C4-2B (cell line): ENCODE measurements around the gene ETHE1.

Source experiments
- H3K27ac ChIP-seq: fragments of 450-650 bp; 2 replicates; pipeline ENCODE4 v1.5.1; 2017
- ZFX ChIP-seq: fragments of 450-650 bp; IDR thresholded peaks from 2 replicates; pipeline ENCODE4 v1.6.1; 2017
- TF ChIP-seq, protein P1 (sequence below): fragments of 450-650 bp; conservative IDR thresholded peaks from 2 replicates; pipeline ENCODE4 v1.5.1; 2017; ENCODE audit warnings: mild to moderate bottlenecking

Gene ETHE1

DNA sequence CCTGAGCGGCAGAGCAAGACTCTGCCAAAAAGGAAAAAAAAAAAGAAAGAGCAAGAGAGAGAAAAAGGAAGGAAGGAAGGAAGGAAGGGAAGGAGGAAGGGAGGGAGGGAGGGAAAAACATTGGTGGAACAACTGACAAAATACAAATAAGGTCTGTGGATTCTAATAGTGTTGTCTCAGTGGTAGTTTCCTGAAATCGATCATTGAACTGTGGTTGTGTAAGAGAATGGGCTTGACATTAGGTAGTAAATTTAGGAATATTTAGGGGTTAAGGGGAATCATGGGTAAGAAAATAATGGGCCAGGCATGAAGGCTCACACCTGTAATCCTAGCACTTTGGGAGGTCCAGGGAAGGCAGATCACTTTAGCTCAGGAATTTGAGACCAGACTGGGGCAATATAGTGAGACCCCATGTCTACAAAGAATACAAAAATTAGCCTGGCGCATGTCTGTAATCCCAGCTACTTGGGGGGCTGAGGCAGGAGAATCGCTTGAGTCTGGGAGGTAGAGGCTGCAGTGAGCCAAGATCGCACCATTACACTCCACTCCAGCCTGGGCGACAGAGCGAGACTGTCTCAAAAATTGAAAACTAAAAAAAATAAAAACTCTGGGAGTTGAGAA lies 36.9 kb downstream of the ETHE1 start:
- TF ChIP-seq, protein P1, sequence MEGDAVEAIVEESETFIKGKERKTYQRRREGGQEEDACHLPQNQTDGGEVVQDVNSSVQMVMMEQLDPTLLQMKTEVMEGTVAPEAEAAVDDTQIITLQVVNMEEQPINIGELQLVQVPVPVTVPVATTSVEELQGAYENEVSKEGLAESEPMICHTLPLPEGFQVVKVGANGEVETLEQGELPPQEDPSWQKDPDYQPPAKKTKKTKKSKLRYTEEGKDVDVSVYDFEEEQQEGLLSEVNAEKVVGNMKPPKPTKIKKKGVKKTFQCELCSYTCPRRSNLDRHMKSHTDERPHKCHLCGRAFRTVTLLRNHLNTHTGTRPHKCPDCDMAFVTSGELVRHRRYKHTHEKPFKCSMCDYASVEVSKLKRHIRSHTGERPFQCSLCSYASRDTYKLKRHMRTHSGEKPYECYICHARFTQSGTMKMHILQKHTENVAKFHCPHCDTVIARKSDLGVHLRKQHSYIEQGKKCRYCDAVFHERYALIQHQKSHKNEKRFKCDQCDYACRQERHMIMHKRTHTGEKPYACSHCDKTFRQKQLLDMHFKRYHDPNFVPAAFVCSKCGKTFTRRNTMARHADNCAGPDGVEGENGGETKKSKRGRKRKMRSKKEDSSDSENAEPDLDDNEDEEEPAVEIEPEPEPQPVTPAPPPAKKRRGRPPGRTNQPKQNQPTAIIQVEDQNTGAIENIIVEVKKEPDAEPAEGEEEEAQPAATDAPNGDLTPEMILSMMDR: no peak
- TF ChIP-seq ZFX: no peak
- no peak overlapping the region for H3K27ac ChIP-seq

DNA sequence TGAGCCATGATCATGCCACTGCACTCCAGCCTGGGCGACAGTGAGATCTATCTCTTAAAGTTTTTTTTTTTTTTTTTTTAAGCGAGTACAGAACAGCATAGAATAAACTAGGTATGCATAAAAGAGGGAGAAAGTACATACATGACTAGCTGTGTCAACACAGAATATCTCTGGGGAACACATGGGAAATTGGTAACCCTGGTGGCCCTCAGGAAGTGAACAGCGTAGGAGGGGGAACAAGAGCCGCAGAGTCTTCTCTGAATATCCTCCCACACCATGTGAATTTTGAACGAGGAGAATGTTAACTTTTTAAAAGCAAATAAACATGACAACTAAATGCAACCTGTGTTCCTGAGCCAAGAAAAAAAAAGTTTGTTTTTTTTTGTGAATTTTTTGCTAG lies 37.7 kb downstream of the ETHE1 start:
- TF ChIP-seq ZFX: no peak
- TF ChIP-seq, protein P1: no peak
- H3K27ac ChIP-seq: no peak overlapping the region

DNA sequence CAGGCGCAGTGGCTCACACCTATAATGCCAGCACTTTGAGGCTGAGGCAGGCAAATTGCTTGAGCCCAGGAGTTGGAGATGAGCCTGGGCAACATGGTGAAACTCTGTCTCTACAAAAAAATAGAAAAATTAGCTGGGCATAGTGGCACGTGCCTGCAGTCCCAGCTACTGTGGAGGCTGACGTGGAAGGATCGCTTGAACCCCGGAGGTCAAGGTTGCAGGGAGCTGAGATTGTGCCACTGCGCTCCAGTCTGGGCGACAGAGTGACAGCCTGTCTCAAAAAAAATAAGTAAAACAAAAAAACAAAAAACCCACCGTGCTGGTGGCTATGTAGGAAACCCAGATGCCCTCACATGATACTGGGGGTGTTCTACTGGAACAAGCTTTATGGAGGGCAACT lies 38.8 kb downstream of the ETHE1 start:
- H3K27ac ChIP-seq: no peak overlapping the region
- no peak for TF ChIP-seq ZFX
- TF ChIP-seq, protein P1: no peak

DNA sequence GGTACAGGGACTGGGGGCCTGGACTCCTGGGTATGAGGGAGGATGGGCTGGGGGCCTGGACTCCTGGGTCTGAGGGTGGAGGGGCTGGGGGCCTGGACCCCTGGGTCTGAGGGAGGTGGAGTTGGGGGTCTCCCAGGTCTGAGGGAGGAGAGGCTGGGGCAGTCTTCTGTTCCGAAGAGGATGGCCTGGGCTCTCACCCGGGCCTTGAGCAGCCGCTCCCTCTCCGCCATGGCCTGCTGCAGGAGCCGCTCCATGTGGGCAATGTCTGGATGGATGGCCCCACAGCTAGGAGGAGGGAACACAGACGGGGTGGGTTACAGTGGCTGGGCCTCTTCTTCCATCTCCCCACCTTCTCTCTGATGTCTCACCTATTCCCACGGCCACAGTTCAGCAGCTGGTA lies 40.6 kb downstream of the ETHE1 start:
- no peak overlapping the region for H3K27ac ChIP-seq
- no peak for TF ChIP-seq ZFX
- TF ChIP-seq, protein P1: no peak

DNA sequence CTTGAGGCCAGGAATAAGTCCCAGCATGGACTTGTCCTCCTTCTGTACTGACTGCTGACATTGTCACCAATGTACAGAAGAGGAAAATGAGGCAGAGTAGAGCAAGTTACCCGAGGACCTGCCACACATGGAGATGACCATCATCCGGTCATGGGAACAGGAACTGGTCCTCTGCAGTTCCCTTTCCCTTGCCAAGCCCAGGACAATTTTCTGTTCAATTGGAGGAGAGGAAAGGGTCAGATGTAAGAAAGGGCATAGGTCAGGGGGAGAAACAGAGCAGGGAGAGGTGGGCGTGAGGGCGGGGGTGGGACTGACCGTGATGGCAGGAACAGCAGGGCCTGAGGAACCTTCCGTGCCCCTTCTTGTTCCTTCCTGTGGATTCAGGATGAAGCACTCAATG lies 41.0 kb downstream of the ETHE1 start:
- TF ChIP-seq, protein P1: no peak
- TF ChIP-seq ZFX: no peak
- H3K27ac ChIP-seq: no peak overlapping the region

DNA sequence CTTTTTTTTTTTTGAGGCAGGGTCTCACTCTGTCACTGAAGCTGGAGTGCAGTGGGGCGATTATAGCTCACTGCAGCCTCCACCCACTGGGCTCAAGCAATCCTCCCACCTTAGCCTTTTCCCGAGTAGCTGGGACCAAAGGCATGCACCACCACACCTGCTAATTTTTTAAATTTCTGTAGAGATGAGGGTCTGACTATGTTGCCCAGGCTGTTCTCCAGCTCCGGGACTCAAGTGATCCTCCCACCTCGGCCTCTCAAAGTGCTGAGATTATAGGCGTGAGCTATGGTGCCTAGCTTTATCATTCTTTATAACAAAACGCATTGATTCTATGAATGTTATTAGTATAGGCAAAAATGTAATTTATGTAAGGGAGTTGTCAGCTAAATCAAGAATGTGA lies 43.7 kb downstream of the ETHE1 start:
- TF ChIP-seq ZFX: no peak
- TF ChIP-seq, protein P1: no peak
- H3K27ac ChIP-seq: no peak overlapping the region

DNA sequence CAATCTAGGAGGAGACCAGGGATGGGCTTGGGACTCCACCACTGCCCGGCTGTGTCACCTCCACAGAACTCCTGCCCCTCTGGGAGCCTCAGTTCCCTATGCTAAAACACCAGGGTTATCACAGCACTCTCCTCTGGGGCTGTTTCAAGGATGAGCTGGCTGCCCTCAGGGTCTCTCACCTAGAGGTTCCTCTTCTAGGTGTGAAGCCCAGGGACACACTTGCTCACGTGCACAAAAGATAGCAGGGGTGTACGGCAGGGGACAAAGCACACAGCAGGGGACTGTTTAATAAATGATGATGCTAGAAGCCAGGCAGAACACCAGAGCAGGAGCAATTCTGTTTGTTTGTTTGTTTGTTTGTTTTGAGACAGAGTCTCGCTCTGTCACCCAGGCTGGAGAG lies 44.8 kb downstream of the ETHE1 start:
- no peak overlapping the region for H3K27ac ChIP-seq
- no peak for TF ChIP-seq ZFX
- TF ChIP-seq, protein P1: no peak
